HCT116 (cell line): ENCODE results near the gene TATDN2. TPM values are rescaled to one million over a fixed set of nuclear protein-coding genes. Genes with fewer than 3 reads are reported as not detected.

Source experiments
- ATAC-seq: fragments of 200-7000 bp; cut with Tn5 transposase; 2 replicates; pipeline ENCODE4 v1.9.1; 2020; ENCODE audit warnings: mild to moderate bottlenecking, moderate library complexity
- BruUV-seq: library from RNA; stranded (reverse); fragments of 400-500 nt; replicated peaks from 2 replicates; lab custom pipeline; 2021; lab: Mats Ljungman, UMichigan
- CTCF ChIA-PET: fragments of 300-600 bp; sonication (Branson Sonifier 250); formaldehyde crosslinking; loops from one replicate; lab custom pipeline; 2021; ENCODE audit warnings: antibody characterized with exemption; lab: Charles Lee
- POLR2A ChIA-PET: fragments of 300-600, 350-600 bp; sonication (Branson Sonifier 250); formaldehyde crosslinking; loops from one replicate; lab custom pipeline; 2021; ENCODE audit warnings: antibody characterized with exemption; lab: Charles Lee
- RAD21 ChIA-PET, 2 experiments: fragments of 300-600 bp; sonication (Branson Sonifier 250); formaldehyde crosslinking; loops; one replicate each; lab custom pipeline; 2023; ENCODE audit warnings: low total read pairs in 2 of 2; ENCODE audit not compliant: uncharacterized antibody in 2 of 2, unreplicated experiment in 2 of 2, low non-redundant PET in 1 of 2; lab: Charles Lee
- DNase-seq: peaks from one replicate; pipeline ENCODE4 v3.0.0-alpha.2; 2010; ENCODE audit warnings: low read depth, low spot score
- H2AFZ ChIP-seq: fragments of 200-600 bp; shearing (Covaris generic), sonication (generic); 2 replicates; pipeline ENCODE4 v1.6.1; 2017; ENCODE audit warnings: low read depth, mixed run types, mixed read lengths, antibody characterized with exemption, low read length; ENCODE audit not compliant: poor library complexity, severe bottlenecking
- H3K27ac ChIP-seq: 2 replicates; pipeline ENCODE4 v1.5.1; 2012; ENCODE audit warnings: low read depth, low read length
- H3K27me3 ChIP-seq: fragments of 200-600 bp; sonication (generic); 2 replicates; pipeline ENCODE4 v1.6.1; 2016; ENCODE audit warnings: mixed run types, low read length, mixed read lengths; ENCODE audit not compliant: insufficient read depth
- H3K36me3 ChIP-seq, 2 experiments: fragments of 200-500 bp in 1 of 2; fragments of 200-600 bp in 1 of 2; sonication (Bioruptor generic) in 1 of 2; sonication (generic) in 1 of 2; 2 replicates each; pipeline versions ENCODE4 v1.5.1 to v1.6.1; 2014 to 2016; ENCODE audit warnings: low read length in 2 of 2, inconsistent platforms in 1 of 2, mixed read lengths in 1 of 2, mixed run types in 1 of 2; ENCODE audit not compliant: insufficient read depth in 2 of 2, control insufficient read depth in 1 of 2
- H3K4me1 ChIP-seq, 2 experiments: fragments of 200-600 bp in 1 of 2; sonication (generic) in 1 of 2; 2 replicates each; pipeline versions ENCODE4 v1.5.1 to v1.6.1; 2012 to 2017; ENCODE audit warnings: low read length in 2 of 2, inconsistent platforms in 1 of 2, mild to moderate bottlenecking in 1 of 2, mixed read lengths in 1 of 2, mixed run types in 1 of 2, moderate library complexity in 1 of 2; ENCODE audit not compliant: insufficient read depth in 2 of 2, control insufficient read depth in 1 of 2
- H3K4me2 ChIP-seq: fragments of 200-600 bp; sonication (generic); 2 replicates; pipeline ENCODE4 v1.6.1; 2017; ENCODE audit warnings: mixed run types, low read length, mixed read lengths
- H3K4me3 ChIP-seq, 2 experiments: fragments of 200-600 bp in 1 of 2; sonication (generic) in 1 of 2; replicated peaks in 1 of 2; 2 replicates each; pipeline ENCODE4 v1.5.1; 2011 to 2016; ENCODE audit warnings: low read length in 2 of 2, control low read depth in 1 of 2, low read depth in 1 of 2, mild to moderate bottlenecking in 1 of 2, mixed read lengths in 1 of 2, mixed run types in 1 of 2
- H3K79me2 ChIP-seq: fragments of 200-600 bp; sonication (generic); 2 replicates; pipeline ENCODE4 v1.6.1; 2017; ENCODE audit warnings: mild to moderate bottlenecking, mixed run types, low read length, moderate library complexity, mixed read lengths; ENCODE audit not compliant: insufficient read depth
- H3K9ac ChIP-seq: fragments of 200-600 bp; sonication (generic); 2 replicates; pipeline ENCODE4 v1.6.1; 2016; ENCODE audit warnings: low read length, mixed read lengths
- H3K9me2 ChIP-seq: fragments of 200-600 bp; sonication (generic), shearing (Covaris generic); 2 replicates; pipeline ENCODE4 v1.6.1; 2017; ENCODE audit warnings: mixed run types, mild to moderate bottlenecking, moderate library complexity; ENCODE audit not compliant: insufficient read depth
- H3K9me3 ChIP-seq, 2 experiments: fragments of 200-500 bp in 1 of 2; fragments of 200-600 bp in 1 of 2; sonication (Bioruptor generic) in 1 of 2; sonication (generic) in 1 of 2; 2 replicates each; pipeline ENCODE4 v1.6.1; 2014 to 2017; ENCODE audit warnings: low read length in 2 of 2, mixed read lengths in 2 of 2, inconsistent platforms in 1 of 2, low read depth in 1 of 2, mild to moderate bottlenecking in 1 of 2, mixed run types in 1 of 2, moderate library complexity in 1 of 2; ENCODE audit not compliant: control insufficient read depth in 1 of 2, insufficient read depth in 1 of 2
- H4K20me1 ChIP-seq: fragments of 200-600 bp; sonication (generic), shearing (Covaris generic); 2 replicates; pipeline ENCODE4 v1.6.1; 2017; ENCODE audit warnings: mixed run types, mild to moderate bottlenecking, moderate library complexity; ENCODE audit not compliant: insufficient read depth
- CEBPB ChIP-seq: IDR thresholded peaks from 2 replicates; pipeline ENCODE4 v1.6.1; 2012; ENCODE audit warnings: low read depth
- ELF1 ChIP-seq: IDR thresholded peaks from 2 replicates; pipeline ENCODE4 v1.6.1; 2012; ENCODE audit warnings: low read depth, borderline replicate concordance
- EZH2 ChIP-seq: fragments of 200-600 bp; sonication (generic); IDR thresholded peaks from 2 replicates; pipeline ENCODE4 v1.6.1; 2017; ENCODE audit warnings: antibody characterized with exemption, mixed run types
- EZH2phosphoT487 ChIP-seq: fragments of 200-600 bp; IDR thresholded peaks from 2 replicates; pipeline ENCODE4 v1.6.1; 2018; ENCODE audit warnings: antibody characterized with exemption, borderline replicate concordance
- FOSL1 ChIP-seq: IDR thresholded peaks from 2 replicates; pipeline ENCODE4 v1.6.1; 2012; ENCODE audit warnings: low read depth
- POLR2A ChIP-seq: IDR thresholded peaks from 2 replicates; pipeline ENCODE4 v1.7.0; 2011; ENCODE audit warnings: borderline replicate concordance; ENCODE audit not compliant: insufficient read depth, insufficient read length; ENCODE audit errors: extremely low read depth
- SIN3A ChIP-seq: IDR thresholded peaks from 2 replicates; pipeline ENCODE4 v1.6.1; 2012; ENCODE audit warnings: low read depth
- ZNF274 ChIP-seq: fragments of 200-500 bp; sonication (Bioruptor generic); IDR thresholded peaks from 2 replicates; pipeline ENCODE4 v1.6.1; 2014; ENCODE audit warnings: mild to moderate bottlenecking, low read depth, low read length, inconsistent platforms
- intact Hi-C: fragments of 100-400 bp; cut with micrococcal nuclease; formaldehyde crosslinking; loops from 2 replicates; pipeline ENCODE4 v1.10.0; 2022
- total RNA-seq: library from RNA; stranded (reverse); gene quantifications from one replicate; pipeline ENCODE4 v1.2.1, GENCODE V29; 2021; ENCODE audit not compliant: unreplicated experiment
- TF ChIP-seq, protein P1 (sequence below): IDR thresholded peaks from 2 replicates; pipeline ENCODE4 v1.6.1; 2012
- TF ChIP-seq, protein P2 (sequence below), 3 experiments: fragments of 200-600 bp in 1 of 3; sonication (generic) in 1 of 3; IDR thresholded peaks in 2 of 3; conservative IDR thresholded peaks in 1 of 3; 2 replicates each; pipeline ENCODE4 v1.5.1; 2012 to 2017; ENCODE audit warnings: low read depth in 2 of 3, low read length in 2 of 3, antibody characterized with exemption in 1 of 3, borderline replicate concordance in 1 of 3, control low read depth in 1 of 3, mild to moderate bottlenecking in 1 of 3, mixed read lengths in 1 of 3, mixed run types in 1 of 3, moderate library complexity in 1 of 3; ENCODE audit not compliant: insufficient read depth in 1 of 3
- TF ChIP-seq, protein P3 (sequence below): IDR thresholded peaks from 2 replicates; pipeline ENCODE4 v1.6.1; 2012; ENCODE audit warnings: low read depth
- TF ChIP-seq, protein P4 (sequence below): IDR thresholded peaks from 2 replicates; pipeline ENCODE4 v1.6.1; 2012

TATDN2 gene
- total RNA-seq, 1 experiment from 2014 or later, result 26.8 TPM

DNA sequence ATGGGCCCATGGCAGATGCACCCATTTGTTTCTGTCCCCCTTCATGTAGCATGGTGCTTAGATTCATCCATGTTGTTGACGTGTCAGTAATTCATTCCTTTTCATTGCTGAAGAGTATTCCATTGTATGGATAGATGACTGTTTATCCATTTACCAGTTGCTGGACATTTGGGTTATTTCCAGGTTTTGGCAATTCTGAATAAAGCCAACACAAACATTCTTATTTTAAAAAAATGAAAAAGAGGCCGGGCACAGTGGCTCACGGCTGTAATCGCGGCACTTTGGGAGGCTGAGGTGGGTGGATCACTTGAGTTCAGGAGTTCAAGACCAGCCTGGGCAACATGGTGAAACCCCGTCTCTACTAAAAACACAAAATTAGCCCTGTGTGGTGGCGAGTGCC is 18.7 kb upstream of the TATDN2 start:
- TF ChIP-seq EZH2phosphoT487 (no peak), POLR2A (no peak), CEBPB (no peak), ZNF274 (no peak), FOSL1 (no peak), ELF1 (no peak), SIN3A (no peak), EZH2 (no peak)
- TF ChIP-seq, protein P1, sequence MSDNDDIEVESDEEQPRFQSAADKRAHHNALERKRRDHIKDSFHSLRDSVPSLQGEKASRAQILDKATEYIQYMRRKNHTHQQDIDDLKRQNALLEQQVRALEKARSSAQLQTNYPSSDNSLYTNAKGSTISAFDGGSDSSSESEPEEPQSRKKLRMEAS, result no peak
- TF ChIP-seq, protein P2, sequence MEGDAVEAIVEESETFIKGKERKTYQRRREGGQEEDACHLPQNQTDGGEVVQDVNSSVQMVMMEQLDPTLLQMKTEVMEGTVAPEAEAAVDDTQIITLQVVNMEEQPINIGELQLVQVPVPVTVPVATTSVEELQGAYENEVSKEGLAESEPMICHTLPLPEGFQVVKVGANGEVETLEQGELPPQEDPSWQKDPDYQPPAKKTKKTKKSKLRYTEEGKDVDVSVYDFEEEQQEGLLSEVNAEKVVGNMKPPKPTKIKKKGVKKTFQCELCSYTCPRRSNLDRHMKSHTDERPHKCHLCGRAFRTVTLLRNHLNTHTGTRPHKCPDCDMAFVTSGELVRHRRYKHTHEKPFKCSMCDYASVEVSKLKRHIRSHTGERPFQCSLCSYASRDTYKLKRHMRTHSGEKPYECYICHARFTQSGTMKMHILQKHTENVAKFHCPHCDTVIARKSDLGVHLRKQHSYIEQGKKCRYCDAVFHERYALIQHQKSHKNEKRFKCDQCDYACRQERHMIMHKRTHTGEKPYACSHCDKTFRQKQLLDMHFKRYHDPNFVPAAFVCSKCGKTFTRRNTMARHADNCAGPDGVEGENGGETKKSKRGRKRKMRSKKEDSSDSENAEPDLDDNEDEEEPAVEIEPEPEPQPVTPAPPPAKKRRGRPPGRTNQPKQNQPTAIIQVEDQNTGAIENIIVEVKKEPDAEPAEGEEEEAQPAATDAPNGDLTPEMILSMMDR (IDR thresholded peaks at IDR 0.05 in 2 of 3, conservative IDR thresholded peaks at IDR 0.05 in 1 of 3; ENCODE audit: borderline replicate concordance in 1 of 3, insufficient read depth in 1 of 3, low read depth in 2 of 3, low read length in 2 of 3), result no peak
- TF ChIP-seq, protein P3, sequence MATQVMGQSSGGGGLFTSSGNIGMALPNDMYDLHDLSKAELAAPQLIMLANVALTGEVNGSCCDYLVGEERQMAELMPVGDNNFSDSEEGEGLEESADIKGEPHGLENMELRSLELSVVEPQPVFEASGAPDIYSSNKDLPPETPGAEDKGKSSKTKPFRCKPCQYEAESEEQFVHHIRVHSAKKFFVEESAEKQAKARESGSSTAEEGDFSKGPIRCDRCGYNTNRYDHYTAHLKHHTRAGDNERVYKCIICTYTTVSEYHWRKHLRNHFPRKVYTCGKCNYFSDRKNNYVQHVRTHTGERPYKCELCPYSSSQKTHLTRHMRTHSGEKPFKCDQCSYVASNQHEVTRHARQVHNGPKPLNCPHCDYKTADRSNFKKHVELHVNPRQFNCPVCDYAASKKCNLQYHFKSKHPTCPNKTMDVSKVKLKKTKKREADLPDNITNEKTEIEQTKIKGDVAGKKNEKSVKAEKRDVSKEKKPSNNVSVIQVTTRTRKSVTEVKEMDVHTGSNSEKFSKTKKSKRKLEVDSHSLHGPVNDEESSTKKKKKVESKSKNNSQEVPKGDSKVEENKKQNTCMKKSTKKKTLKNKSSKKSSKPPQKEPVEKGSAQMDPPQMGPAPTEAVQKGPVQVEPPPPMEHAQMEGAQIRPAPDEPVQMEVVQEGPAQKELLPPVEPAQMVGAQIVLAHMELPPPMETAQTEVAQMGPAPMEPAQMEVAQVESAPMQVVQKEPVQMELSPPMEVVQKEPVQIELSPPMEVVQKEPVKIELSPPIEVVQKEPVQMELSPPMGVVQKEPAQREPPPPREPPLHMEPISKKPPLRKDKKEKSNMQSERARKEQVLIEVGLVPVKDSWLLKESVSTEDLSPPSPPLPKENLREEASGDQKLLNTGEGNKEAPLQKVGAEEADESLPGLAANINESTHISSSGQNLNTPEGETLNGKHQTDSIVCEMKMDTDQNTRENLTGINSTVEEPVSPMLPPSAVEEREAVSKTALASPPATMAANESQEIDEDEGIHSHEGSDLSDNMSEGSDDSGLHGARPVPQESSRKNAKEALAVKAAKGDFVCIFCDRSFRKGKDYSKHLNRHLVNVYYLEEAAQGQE, result no peak
- TF ChIP-seq, protein P4, sequence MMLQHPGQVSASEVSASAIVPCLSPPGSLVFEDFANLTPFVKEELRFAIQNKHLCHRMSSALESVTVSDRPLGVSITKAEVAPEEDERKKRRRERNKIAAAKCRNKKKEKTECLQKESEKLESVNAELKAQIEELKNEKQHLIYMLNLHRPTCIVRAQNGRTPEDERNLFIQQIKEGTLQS, result no peak
- TF ChIP-seq, all 23 proteins: peak for 0
- RAD21 ChIA-PET, result no interaction called here

More for the DNA sequence above, 18.7 kb upstream of the TATDN2 start:
- H3K27ac ChIP-seq, result no peak overlapping the region
- no peak overlapping the region for H3K4me2 ChIP-seq
- H3K4me1 ChIP-seq, result peaks cover 0 to 7% of the 10 kb centered on the region in 2 experiments; a peak in 2 of 4 replicates
- DNase-seq, result no peak
- H3K79me2 ChIP-seq, result no peaks in the 10 kb centered on the region
- no peaks in the 10 kb centered on the region for H3K27me3 ChIP-seq
- no peak overlapping the region for H2AFZ ChIP-seq
- no peaks in the 10 kb centered on the region for H3K36me3 ChIP-seq
- no peak overlapping the region for H3K9ac ChIP-seq
- ATAC-seq, result no peak
- no peak overlapping the region for H3K4me3 ChIP-seq
- intact Hi-C loops, result loop anchor here (5.0 to 10.0 kb wide), 4 partner anchors 115 to 512 kb away; partner anchors contain the start of genes BRK1 and EMC3
- CTCF ChIA-PET, result no interaction called here
- H3K9me2 ChIP-seq, result no peaks in the 10 kb centered on the region
- H3K9me3 ChIP-seq, result no peaks in the 10 kb centered on the region
- POLR2A ChIA-PET, result interaction anchor here (1.5 kb wide), 1 partner anchor 18 kb away, joined by 3 read pairs; the partner anchor contains the start of gene TATDN2
- H4K20me1 ChIP-seq, result no peaks in the 10 kb centered on the region
- no TSS peak for BruUV-seq
